GM19463 (cell line): ENCODE measurements around the gene PSD.

Experiments used
- ATAC-seq: cut with Tn5 transposase; IDR thresholded peaks from one replicate; pipeline ENCODE4 v1.9.1; 2021; ENCODE audit warnings: mild to moderate bottlenecking, moderate library complexity; ENCODE audit not compliant: unreplicated experiment

The PSD gene

GRCh38 chr10:102421507-102421756, 2.8 kb upstream of the PSD start:
- ATAC-seq: no peak

DNA sequence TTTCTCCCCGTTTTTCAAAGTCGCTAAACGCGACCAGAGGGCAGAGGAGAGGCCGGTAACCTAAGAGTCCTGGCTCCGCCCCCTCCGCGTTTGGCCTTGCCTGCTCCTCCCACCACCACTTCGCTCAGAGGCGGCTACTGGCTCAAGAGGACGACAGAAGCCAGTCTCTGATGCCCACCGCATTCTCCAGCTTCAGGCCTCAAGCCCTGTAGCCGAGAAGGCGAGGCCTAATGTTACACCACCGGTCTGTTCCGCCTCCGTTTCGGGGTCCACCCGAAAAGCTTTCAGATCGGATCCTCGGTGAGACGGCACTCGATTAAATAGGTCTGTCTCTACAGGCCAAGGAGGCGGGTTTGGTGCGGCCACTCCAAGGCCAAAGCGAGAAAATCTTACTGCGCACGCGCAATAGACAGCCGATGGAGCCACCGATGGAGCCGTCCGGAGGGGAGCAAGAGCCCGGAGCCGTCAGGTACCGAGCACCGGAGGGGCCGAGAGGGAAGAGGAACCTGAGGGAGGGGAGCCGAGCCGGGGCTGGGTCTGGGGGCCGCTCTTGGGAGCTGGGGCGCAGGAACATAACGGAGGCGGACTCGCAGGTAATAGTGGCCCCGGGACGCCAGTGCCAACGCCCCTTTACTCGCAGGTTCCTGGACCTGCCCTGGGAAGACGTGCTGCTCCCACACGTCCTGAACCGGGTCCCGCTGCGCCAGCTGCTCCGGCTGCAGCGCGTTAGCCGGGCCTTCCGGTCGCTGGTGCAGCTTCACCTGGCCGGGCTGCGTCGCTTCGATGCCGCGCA, 2.3 kb upstream of the PSD start, which contains the start of gene FBXL15:
Gene FBXL15, plus strand, starts transcription at position 123 of the 793 bp plus-strand sequence. Its CDS starts 294 bp downstream, at position 417.
- ATAC-seq: peak; percentile 75

DNA sequence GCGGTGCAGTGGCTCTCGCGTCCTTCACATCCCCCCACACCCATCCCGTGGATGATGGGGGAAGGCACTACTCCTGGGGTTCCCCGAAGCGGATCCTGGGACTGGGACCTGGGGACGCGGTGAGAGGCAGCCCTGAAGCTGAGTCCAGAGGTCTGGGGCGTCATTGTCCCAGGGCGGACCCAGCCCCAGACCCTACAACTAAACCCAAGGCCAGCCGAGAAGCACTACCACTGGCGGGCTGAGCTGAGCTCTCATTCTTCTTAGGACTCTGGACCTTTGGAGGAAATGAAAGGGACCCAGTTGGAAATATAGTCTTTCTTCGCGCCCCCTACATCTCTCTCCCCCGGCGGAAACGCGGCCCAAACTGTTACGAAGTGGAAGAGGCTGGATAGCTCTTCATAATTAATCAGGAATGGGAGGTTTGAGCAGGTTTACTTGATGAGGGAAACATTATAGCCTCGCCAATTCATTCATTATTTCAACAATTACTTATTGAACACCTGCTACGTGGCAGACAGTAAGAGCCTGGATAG, 1.7 kb upstream of the PSD start:
- no peak for ATAC-seq

- ATAC-seq: no peak
Measured at GRCh38 chr10:102419269-102420180, 940 bp upstream of the PSD start.

GRCh38 chr10:102416695-102417094, 1.9 kb downstream of the PSD start:
- no peak for ATAC-seq

- ATAC-seq: no peak
Measured at GRCh38 chr10:102416283-102416682, 2.3 kb downstream of the PSD start.

DNA sequence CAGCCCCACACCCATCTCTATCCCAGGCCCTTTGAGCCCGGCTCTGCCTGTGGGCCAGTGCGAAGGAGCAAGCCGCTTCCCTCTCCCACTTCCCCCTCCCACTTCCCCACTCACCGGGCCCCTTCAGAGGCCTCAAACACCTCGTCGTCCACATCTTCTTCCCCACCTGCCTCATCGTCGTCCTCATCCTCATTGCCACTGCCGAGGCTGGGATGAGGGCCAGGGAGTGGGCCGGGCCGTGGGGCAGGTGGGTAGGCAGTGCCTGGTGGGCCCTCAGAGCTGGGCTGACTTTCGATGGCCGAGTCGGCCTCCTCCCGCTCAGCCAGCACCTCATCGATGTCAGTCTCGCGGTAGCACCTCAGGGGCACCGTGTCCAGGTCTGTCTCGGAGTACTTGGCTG, 3.8 kb downstream of the PSD start:
- ATAC-seq: no peak

DNA sequence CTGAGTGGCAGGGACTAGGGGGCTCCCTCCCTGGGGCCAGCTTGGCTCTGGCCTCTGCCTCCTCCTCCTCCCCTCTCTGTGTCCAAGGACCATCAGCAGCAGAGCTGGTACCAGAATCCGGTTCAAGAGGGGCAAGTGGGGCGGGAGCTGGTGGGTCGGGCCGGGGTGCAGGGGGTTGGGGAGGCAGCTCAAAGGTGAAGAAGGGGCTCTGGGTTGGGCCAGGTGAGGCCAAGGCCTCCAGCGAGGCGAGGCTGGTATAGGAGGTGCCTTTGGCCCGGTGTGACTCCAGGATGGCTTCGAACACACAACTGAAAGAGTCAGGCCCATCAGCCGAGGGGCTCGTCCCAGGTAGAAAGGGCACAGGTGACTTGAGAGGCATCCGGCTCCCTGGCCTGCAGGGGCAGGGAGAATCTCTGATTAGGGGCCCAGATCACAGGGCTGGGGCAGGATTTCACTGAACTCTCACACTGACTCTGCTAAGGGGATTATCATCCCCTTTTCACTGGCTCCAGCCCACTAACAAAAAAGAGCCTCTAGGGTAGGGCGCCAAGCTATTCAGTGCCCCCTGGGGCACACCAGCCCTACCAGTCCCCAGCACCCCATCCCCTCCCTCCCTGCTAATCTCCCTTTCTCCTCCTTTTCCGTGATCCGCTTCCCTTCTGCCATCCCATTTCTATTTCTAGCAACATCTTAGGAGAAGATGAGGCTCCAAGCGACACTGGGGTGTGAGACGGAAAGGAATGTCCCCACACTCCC, 4.6 kb downstream of the PSD start:
- ATAC-seq: no peak

GRCh38 chr10:102413053-102413705, 5.4 kb downstream of the PSD start:
- ATAC-seq: no peak

DNA sequence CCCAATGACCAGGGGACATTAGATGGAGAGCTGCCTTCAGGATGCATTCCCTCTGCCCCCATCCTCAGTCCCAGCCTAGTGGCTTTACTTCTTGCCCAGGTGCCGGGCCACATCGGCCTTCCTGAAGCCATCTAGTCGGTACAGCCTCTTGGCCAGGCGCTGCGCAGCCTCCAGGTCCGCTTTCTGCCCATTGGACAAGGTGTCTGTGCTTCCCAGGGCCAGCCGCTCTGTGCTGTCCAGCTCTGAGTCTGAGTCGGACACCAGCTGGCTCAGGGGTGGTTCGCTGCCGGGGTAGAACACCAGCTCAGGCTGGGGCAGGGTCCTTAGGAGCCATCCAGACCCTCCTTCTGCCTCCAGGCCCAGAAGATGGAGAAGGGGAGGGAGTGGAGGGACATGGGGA, 6.3 kb downstream of the PSD start:
- ATAC-seq: no peak

DNA sequence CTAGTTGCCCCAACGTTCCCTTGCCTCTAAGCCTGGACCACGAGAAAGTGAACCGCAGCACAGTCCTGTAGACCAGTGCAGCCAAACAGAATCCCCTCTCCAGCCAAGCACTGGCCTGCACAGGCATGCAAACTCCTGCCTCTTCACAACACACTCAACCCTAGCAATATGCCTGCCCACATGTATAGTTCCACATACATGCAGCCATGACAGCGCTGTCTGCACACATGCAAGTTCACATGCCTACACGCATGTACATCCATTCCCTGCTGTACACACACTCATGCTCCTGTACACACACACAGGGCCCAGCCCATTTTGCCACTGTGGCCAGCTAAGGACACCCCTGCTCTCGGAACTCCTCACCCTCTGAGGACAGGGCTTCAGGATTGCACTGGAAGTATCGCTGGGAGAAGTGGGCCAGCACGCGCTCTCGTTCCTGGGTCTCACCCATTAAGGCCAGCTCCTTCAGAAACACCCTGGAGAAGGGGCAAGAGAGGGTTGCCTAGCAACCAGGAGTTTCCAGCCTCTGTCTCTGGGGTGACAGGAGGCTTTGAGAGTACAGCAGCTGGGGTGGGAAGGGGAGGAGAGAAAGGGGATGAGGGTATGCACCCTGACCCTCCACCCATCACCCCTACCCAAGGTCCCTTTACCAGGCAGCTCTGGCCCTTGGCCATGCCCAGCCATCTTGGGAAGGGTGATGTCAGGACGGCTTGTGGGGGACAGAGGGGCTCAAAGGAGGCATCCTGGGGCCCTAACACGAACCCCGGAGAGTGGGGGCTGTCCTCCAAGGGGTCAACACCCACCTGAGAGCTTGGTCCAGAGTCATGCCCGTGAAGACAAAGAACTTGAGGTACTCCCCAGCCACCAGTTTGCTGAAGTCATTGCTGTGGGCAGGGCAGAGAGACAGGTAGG, 7.0 kb downstream of the PSD start:
- no peak for ATAC-seq

DNA sequence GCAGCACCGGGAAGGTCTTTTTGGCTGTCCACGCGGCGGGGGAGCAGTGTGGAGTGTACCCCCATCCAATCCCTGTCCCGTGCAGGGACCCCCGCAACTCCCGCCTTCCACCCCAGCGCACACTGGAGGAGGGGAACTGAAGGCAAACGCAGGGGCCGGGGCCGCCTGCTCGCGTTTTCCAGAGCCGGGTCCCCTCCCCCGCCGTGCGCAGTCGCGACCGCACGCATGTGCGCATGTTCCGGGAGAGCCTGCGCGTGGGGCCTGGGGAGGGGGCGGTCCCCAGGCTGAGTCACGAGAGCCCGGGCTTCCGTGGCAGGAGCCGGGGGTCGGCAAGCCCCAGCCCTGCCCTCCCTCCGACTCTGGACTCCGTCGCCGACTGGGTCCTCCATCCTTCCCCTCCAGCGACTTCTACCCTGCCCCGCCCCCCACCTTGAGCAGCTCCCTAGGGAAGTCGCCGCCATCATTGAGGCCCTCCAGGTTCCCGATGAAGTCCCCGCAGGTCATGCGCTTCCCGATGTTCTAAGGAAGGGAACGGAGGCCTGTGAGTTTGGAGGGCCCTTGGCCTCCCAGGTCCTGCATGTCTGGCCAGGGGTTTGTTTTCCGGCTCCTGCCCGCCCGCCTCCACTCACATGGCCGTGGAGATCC, 8.0 kb downstream of the PSD start:
- ATAC-seq: no peak

GRCh38 chr10:102409604-102410428, 8.8 kb downstream of the PSD start:
- no peak for ATAC-seq

GRCh38 chr10:102408728-102409603, 9.6 kb downstream of the PSD start:
- ATAC-seq: no peak

DNA sequence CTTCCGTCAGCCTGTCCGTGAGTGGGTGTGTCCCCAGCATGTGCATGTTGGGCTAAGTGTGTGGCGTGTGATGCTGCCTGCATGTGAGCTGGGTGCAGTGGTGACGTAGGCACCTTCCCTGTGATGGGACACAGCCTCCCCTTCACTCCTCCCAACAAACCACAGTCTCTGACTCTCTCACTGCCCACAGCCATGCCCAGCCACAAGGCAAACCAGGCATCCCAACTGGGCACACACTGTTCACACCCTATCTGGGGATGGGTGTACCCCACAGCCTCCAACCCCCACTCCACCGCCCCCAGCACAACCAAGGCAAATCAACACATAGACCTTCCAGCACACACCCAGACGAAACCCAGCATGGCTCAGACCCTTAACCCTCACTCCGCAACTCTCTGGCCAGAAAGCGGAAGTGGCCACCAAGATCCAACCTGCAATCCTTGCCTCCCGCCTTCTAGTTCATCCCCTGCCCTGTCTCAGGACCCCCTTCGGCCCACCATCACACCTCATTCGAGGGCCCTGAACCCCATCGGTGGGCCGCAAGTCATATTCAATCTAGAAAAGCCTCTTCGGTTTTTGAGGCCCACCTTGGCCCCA, 10.4 kb downstream of the PSD start:
- ATAC-seq: no peak

DNA sequence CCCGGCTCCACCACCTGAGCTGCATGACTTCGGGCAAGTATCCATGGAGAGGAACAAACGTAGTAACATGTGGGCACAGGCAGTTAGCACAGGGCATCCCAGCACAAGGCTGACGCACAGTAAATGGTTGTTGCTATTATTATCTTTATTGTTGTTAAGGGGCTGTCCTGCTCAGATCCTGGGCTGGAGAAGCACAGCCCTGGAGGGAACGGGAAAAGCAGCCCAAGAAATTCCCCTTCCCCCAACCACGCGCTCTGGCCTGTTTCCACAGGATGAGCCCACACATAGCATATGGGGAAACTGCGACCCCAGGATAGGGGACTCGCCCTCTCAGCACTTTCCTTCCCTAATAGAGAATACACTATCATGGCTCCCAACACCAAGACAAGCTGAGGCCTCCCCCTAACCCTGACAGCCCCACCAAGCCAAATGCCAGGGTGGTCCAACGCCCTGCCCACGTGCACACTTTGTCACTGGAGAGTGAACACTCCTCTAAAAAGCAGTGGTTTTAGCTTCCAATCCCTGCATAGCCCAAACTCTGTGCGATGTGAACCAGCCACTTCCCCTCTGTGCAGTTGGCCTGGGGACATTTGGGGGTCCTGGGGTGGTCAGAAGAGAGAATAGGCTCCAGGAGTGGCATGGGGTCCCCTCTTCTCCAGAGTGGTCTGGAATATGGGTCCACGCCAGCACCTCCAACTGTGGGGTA, 11.0 kb downstream of the PSD start:
- ATAC-seq: no peak
